Measurements from ENCODE around the gene KRTAP5-1.
"Not testable (repeated sequence)": the region's sequence is repeated elsewhere in the genome, so short reads cannot be mapped to it uniquely, and the experiment has no call there.

The KRTAP5-1 gene

GRCh38 chr11:1584661-1585370 is at the start of gene KRTAP5-1:
KRTAP5-1 (minus strand) TSS chr11:1585283; CDS start chr11:1585249, 34 bp downstream.
- not testable (repeated sequence) for DNase-seq (ENCODE audit: low spot score)

- no peak for DNase-seq (ENCODE audit: low spot score)
These were observed 48.8 kb upstream of the KRTAP5-1 start for GRCh38 chr11:1633864-1634263.

DNA sequence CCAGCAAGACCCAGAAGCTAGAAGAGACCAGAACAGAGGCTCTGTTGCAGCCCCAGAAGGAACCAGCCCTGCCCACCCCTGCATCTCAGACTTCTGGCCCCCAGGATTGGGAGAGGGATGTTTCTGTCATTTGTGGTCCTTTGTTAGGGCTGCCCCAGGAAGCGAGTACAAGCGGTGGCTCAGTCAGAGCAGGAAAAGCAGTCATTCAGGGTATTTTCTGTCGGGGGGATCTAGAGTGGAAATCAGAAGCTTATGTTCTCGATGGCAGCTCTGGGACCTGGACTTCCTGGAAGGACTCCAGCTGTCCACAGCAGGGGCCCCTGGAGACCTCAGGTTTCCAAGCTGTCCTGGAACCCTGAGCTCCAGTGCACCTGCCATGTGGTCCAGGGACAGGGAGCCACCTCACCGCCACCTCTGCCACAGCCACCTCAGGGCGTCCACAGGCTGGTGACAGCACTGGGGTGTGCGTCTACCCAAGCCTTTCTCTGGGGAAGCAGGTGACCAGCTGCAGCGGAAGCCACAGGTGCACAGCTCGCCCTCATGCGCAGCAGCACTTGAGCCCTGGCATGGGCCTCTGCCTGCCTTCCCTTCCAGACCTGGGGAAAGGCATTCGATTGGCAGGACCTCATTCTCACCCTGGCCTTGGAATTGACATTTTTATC is 47.1 kb upstream of the KRTAP5-1 start:
- no peak for DNase-seq (ENCODE audit: low spot score)

- no peak for DNase-seq (ENCODE audit: low spot score)
These were observed 46.0 kb upstream of the KRTAP5-1 start for GRCh38 chr11:1631066-1631568.

DNA sequence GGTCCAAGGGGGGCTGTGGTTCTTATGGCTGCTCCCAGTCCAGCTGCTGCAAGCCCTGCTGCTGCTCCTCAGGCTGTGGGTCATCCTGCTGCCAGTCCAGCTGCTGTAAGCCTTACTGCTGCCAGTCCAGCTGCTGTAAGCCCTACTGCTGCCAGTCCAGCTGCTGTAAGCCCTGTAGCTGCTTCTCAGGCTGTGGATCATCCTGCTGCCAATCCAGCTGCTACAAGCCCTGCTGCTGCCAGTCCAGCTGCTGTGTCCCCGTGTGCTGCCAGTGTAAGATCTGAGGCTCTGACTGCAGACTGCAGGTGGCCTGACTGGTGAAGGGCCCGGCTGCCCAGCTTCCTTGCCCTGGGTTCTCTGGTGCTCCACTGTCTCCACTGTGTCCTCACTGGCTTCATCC is 45.2 kb upstream of the KRTAP5-1 start:
- no peak for DNase-seq (ENCODE audit: low spot score)

- no peak for DNase-seq (ENCODE audit: low spot score)
These were observed 44.5 kb upstream of the KRTAP5-1 start, which contains the start of gene KRTAP5-5 for GRCh38 chr11:1629326-1630185. KRTAP5-5 (plus strand) TSS chr11:1629775; CDS start chr11:1629841, 66 bp downstream.

DNA sequence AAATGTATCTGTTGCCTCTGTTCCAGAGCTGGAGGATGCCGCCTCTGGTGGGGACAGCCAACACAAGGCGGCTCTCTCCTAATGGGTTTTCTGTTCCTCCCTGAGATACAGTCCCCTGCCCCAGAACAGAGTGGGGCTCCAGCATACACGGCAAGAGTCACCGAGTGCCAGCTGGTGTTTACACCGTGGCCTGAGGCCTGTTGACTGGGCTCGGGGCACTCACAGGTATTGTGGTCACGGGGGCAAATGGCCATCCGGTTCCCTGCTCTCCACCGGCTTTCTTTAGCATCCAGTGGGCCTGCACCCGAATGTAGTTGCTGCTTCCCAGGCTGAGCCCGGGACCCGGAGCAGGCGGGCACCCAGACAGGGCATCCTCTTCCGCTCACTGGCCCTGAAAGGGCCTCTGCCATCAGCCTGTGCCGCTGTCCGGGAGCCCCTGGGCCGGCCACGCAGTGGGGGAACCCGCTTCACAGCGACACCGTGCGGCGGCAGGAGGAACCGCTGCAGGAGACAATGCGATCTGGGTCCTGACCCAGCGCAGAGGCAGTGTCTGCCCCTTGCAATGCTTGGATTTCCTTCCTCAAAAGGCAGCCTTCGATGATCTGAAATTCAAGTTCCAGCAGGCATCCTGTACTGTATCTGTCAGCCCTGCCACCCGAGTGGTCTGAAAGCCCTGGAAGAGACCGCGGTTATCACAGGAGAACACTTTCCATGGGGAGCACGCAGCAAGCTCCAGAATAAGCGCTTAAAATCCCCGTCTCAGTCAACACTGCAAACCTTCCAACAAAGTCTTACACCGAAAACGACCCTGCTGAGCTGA is 43.6 kb upstream of the KRTAP5-1 start:
- DNase-seq (ENCODE audit: low spot score) = peak; percentile 50

GRCh38 chr11:1625541-1625940 is 40.5 kb upstream of the KRTAP5-1 start:
- DNase-seq (ENCODE audit: low spot score) = no peak

- no peak for DNase-seq (ENCODE audit: low spot score)
These were observed 39.5 kb upstream of the KRTAP5-1 start for GRCh38 chr11:1624621-1625020.

- no peak for DNase-seq (ENCODE audit: low spot score)
These were observed 38.6 kb upstream of the KRTAP5-1 start for GRCh38 chr11:1623716-1624115.

DNA sequence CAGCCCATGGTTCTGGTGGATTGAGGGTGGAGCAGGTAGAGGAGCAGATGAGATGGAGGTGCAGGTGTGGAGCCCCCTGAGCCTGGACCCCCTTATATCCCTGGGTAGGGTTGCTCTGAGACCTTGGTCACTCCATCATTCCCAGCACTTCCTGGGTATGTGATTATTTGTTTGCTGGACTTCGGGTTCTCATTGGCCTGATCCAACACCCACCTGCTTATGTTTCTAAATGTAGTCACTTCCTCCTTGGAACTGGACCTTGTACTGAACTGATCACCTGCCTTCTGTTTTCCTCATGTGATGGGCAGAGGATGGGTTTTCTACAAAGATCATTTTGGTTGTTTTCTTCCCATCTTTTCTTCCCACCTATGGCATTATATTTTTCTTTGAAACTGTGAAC is 37.0 kb upstream of the KRTAP5-1 start, which contains the start of gene KRTAP5-4:
KRTAP5-4 (minus strand) TSS at position 53 of the 400 bp plus-strand sequence; CDS start at position 8, 45 bp downstream.
- DNase-seq (ENCODE audit: low spot score) = no peak

DNA sequence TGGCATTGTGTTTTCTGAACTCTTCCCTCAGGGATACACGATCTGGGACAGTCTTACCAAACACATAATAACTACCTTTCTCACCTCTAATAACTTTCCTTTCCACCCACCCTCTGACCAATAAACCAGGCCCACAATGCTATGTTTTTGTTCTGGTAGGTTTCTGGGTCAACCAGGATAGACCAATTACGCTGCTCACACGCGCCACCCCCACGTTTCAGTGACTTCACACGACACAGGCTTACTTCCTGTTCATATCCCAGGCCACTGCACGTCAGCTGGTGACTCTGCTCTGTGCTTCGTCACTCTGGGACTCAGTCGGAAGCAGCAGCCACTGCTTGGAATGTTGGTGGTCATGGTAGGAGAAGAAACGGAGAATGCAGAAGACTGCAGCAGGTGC is 34.4 kb upstream of the KRTAP5-1 start:
- no peak for DNase-seq (ENCODE audit: low spot score)

DNA sequence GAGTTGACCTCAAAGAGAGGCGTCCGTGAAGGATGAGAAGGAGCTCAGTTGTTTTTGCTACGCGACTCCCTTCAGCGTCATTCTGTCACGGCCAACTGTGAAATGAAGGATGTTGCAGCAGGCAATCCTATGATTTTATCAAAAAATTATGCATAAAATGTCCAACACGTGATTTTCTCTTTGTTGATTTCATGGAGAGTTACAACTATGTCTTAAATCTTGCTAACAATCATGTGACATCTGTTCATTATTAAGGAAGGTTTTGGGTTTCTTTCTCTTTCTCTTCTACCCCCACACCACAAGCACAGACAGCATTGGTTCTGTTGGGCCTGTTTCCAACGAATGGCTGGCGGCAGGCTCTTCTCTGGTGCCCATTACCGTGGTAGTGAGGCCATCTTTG is 33.1 kb upstream of the KRTAP5-1 start:
- DNase-seq (ENCODE audit: low spot score) = no peak

DNA sequence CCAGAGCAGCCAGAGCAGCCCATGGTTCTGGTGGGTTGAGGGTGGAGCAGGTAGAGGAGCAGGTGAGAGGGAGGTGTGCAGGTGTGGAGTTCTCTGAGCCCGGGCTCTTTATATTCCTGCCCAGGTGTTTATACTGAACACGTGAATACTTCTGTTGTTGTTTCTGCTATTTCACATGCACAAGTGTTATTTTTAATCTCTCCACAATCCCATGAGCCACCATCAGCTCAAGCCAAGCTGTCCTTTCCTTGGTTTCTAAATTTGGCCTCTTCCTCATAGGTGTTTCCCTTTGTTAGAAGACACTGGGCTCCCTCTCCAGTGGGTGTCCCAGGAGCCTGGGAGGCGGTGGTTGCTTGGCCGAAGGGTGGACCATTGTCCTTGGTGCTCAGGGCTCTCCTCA is 23.3 kb upstream of the KRTAP5-1 start, which contains the start of gene KRTAP5-3:
KRTAP5-3 (minus strand) TSS at position 101 of the 400 bp plus-strand sequence; CDS start at position 23, 78 bp downstream.
- no peak for DNase-seq (ENCODE audit: low spot score)

DNA sequence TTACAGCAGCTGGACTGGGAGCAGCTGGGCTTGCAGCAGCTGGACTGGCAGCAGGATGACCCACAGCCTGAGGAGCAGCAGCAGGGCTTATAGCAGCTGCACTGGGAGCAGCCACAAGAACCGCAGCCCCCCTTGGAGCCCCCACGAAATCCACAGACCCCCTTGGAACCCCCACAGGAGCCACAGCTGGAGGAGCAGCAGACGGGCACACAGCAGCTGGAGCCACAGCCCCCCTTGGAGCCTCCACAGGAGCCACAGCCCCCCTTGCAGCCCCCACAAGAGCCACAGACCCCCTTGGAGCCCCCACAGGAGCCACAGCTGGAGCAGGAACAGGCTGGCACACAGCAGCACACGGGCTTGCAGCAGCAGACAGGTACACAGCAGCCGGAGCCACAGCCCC is 22.8 kb upstream of the KRTAP5-1 start:
- DNase-seq (ENCODE audit: low spot score) = not testable (repeated sequence)

- DNase-seq (ENCODE audit: low spot score) = not testable (repeated sequence)
These were observed 22.2 kb upstream of the KRTAP5-1 start for GRCh38 chr11:1607156-1607845.

- DNase-seq (ENCODE audit: low spot score) = peak; percentile 29
These were observed 20.8 kb upstream of the KRTAP5-1 start for GRCh38 chr11:1605923-1606322.

DNA sequence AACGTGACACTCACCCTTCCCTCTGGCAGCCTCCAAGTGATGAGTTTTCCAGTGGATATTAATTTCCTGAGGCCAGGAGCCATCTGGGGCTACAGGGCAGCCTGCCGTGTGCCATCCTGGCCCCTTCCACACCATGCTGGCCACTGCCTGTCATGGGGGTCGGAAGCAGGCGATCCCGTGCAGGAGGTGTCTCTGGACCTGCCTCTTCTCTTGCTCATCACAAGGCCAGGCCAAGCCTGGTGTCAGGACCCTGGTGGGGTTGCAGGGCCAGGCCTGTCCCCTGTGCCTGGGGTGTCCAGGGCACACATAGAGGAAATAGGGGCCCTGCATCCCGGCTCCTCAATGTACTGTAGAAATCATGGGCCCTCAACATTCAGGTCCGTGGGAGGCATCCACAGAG is 19.6 kb upstream of the KRTAP5-1 start:
- no peak for DNase-seq (ENCODE audit: low spot score)

- DNase-seq (ENCODE audit: low spot score) = no peak
These were observed 19.1 kb upstream of the KRTAP5-1 start for GRCh38 chr11:1604181-1604580.

- no peak for DNase-seq (ENCODE audit: low spot score)
These were observed 18.5 kb upstream of the KRTAP5-1 start for GRCh38 chr11:1603629-1604028.

DNA sequence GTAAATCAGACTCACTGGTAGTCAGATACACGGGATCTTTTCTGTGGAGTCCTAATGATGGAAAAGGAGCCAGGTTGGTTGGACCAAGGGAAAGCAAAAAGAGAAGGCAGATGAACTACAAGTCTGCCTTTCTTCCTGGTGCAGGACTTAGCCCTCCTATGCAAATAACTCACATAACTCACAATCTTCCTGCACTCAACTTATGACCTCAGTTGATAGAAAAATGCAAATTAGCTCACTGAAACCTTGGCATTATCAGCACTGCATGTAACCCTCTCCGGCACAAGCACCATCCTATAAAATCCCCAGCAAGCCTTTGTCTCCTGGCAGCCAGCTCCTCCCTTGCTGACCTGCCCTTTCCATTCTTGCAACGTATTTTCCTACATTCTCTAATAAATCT is 16.6 kb upstream of the KRTAP5-1 start:
- DNase-seq (ENCODE audit: low spot score) = not testable (repeated sequence)

All from CD4-positive, alpha-beta T cell treated with Interleukin-6 at 100 ng/mL for 8 hours (primary cell).